ENCODE results near the gene KMT2D.

KMT2D gene

DNA sequence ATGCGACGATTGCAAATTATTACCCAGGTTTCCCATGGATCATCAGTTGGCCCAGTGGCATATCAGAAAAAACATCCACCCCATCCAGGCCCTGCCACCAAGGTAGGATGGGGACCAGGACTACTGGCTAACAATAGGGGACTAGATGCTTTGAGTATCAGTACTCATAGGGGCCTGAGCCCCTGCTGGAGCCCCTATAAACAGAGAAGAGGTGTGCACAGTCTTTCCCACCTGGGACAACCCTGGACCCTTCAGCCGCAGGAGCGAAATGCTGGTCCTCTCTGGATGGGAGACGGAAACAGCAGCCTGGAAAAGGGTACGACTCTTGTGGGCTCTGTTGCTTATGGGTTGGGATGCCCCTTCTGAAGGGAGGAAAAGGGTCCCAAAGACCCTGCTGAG lies 28.3 kb upstream of the KMT2D start:
- H3K4me3 ChIP-seq (replicated peaks in 1 of 2; ENCODE audit: low read depth in 2 of 2, low read length in 2 of 2): no peak overlapping the region
- no peak for DNase-seq (ENCODE audit: low read depth in 2 of 2)
- no peak for TF ChIP-seq CTCF (IDR thresholded peaks at IDR 0.05; ENCODE audit: low read depth, low read length)

DNA sequence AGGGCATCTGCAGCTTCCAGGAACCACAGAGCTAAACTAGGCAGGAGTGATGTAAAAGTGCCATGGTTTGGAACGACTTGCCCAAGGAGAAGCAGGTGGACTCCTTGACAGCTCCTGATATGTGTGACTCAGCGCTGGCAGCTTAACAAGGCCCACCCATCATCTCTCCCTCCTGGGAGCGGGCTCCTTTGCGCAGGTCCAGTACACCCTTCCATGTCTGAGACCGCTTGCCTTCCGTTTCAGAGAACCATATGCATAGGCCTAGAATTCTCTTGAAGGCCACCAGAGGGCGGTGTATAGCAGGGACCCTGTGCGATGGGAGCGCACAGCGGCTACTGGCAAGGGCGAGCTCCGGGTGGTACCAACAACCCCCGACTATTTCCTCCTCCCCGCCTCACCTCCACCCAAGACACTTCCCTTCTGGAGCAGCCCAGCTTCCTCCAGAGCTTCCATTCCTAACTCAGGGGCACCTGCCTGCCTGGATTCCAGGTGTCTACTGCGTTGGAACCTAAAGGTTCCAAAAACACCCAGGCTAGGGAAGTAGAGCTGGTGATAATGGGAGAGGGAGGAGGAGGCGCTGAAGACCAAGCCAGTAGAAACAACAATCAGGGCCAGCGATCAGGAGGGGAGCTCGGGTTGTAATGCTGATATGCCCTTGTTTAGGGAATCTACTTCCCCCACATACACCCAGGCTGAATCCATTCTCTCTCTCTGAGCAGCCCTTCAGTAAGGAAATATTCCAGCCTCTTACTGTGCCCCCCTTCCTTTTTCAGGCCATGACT lies 27.7 kb upstream of the KMT2D start:
- no peak overlapping the region for H3K4me3 ChIP-seq (replicated peaks in 1 of 2; ENCODE audit: low read depth in 2 of 2, low read length in 2 of 2)
- peak; percentile 91 for TF ChIP-seq CTCF (IDR thresholded peaks at IDR 0.05; ENCODE audit: low read depth, low read length)
- peak; percentile 95 to 96 for DNase-seq (ENCODE audit: low read depth in 2 of 2)

DNA sequence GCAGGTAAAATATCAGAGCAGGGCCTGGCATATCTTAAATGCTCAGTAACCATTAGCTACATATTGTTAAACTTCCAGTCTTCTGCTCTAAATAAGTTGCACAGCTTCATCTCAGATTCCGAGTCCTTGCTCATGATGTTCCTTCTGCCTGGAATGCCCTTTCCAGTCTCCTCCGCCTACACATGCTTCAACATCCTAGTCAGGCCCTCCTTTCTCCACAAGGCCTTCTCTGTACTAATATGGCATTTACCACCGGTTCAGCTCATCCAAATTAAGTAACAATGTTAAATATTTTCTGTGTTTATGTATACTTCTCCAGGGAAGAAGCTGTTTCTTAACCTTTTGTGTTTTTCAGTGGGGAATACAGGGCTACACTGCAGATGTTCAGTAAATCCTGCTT lies 25.5 kb upstream of the KMT2D start:
- H3K4me3 ChIP-seq (replicated peaks in 1 of 2; ENCODE audit: low read depth in 2 of 2, low read length in 2 of 2): no peak overlapping the region
- DNase-seq (ENCODE audit: low read depth in 2 of 2): peak; percentile 8 to 39
- TF ChIP-seq CTCF (IDR thresholded peaks at IDR 0.05; ENCODE audit: low read depth, low read length): no peak

GRCh38 chr12:49084438-49084837 lies 23.8 kb upstream of the KMT2D start:
- no peak for DNase-seq (ENCODE audit: low read depth in 2 of 2)
- no peak overlapping the region for H3K4me3 ChIP-seq (replicated peaks in 1 of 2; ENCODE audit: low read depth in 2 of 2, low read length in 2 of 2)
- no peak for TF ChIP-seq CTCF (IDR thresholded peaks at IDR 0.05; ENCODE audit: low read depth, low read length)

DNA sequence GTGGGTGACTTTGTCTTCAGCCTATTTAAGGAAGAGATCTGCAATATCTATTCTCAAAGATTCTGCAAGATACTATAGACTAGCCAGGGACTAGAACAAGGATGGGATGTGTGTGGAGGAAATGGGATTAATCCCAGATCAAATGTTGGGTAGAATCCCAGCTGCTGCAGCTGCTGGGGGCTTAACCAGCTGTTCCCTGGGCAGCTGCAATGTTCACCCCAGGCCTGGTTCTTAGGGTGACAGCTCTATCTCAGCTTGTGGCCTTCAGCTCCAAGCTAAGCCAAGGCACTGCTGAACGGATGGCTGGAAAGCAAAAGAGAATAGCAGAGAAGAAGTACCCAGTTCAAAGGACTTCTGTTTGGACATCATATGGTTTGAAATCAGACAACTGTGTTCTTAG lies 19.2 kb upstream of the KMT2D start:
- no peak for TF ChIP-seq CTCF (IDR thresholded peaks at IDR 0.05; ENCODE audit: low read depth, low read length)
- H3K4me3 ChIP-seq (replicated peaks in 1 of 2; ENCODE audit: low read depth in 2 of 2, low read length in 2 of 2): no peak overlapping the region
- DNase-seq (ENCODE audit: low read depth in 2 of 2): no peak

DNA sequence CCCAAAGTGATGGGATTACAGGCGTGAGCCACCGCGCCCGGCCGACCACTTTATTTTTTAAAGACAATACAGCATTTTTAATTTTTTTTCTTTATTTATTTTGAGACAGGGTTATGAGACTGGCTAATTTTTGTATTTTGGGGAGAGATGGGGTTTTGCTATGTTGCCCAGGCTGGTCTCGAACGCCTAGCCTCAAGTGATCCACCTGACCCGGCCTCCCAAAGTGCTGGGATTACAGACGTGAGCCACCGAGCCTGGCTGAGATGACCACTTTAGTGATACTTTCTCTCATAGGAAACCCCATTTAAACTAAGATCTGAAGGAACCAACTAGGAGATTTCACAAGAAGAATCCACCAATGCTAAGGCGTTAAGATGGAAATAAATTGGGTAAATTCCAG lies 10.4 kb upstream of the KMT2D start:
- no peak for DNase-seq (ENCODE audit: low read depth in 2 of 2)
- TF ChIP-seq CTCF (IDR thresholded peaks at IDR 0.05; ENCODE audit: low read depth, low read length): no peak
- no peak overlapping the region for H3K4me3 ChIP-seq (replicated peaks in 1 of 2; ENCODE audit: low read depth in 2 of 2, low read length in 2 of 2)
